Subcutaneous adipose tissue (tissue), 4 donors: ENCODE data around the gene ZNF175. TPM values are rescaled to one million over a fixed set of nuclear protein-coding genes. Genes with fewer than 3 reads are reported as not detected.

Experiments
- total RNA-seq, 4 donors: library from RNA; depleted of rRNA; stranded (reverse); fragments of >200 nt; gene quantifications; one replicate each; pipeline ENCODE4 v1.1.0, GENCODE V29; 2016
- TF ChIP-seq, protein P1 (sequence below): fragments of 450-650 bp; IDR thresholded peaks from one replicate; pipeline ENCODE4 v1.5.1; 2016; ENCODE audit warnings: low read depth, mild to moderate bottlenecking, control low read depth, antibody characterized with exemption, moderate library complexity

The ZNF175 gene
- total RNA-seq, result 10 to 100 TPM in 1 of 4 donors, 1 to 10 TPM in 3; 5.3 to 10.1 (median 7.1) TPM

DNA sequence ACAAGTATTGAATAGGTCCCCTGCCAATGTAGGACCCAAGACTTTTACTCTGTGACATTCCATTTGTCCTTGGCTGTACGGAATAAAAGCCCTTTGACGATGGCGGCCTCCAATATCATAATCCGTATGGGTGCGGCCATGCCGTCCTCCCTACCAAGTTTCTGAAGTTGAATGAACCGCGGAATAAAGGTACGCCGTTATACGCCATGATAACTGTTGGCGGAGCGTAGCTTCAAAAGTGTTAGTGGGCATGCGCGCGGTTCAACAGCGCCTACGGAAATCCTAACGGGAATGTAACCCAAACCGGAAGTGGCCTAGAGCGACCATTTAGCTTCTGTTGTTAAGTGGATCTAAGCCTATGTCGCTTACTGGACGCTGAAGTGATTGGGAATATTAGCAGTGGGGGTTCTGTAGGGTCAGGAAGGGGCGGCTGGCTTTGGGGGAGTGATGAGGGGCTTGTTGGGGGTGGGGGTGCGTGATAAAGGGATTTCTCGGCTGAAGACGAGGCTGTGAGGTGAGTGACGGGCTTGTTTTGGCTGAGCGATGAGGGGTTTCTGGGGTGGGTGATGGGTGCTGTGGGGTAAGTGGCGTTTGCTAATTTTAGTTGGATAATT, at the start of gene ZNF175:
ZNF175 (plus strand) TSS at position 322 of the 614 bp plus-strand sequence. CDS start 2,047 bp downstream, outside the sequence.
- TF ChIP-seq, protein P1, sequence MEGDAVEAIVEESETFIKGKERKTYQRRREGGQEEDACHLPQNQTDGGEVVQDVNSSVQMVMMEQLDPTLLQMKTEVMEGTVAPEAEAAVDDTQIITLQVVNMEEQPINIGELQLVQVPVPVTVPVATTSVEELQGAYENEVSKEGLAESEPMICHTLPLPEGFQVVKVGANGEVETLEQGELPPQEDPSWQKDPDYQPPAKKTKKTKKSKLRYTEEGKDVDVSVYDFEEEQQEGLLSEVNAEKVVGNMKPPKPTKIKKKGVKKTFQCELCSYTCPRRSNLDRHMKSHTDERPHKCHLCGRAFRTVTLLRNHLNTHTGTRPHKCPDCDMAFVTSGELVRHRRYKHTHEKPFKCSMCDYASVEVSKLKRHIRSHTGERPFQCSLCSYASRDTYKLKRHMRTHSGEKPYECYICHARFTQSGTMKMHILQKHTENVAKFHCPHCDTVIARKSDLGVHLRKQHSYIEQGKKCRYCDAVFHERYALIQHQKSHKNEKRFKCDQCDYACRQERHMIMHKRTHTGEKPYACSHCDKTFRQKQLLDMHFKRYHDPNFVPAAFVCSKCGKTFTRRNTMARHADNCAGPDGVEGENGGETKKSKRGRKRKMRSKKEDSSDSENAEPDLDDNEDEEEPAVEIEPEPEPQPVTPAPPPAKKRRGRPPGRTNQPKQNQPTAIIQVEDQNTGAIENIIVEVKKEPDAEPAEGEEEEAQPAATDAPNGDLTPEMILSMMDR, result no peak

GRCh38 chr19:51521357-51521756, 49.7 kb upstream of the ZNF175 start:
- TF ChIP-seq, protein P1, result no peak

- TF ChIP-seq, protein P1, result no peak
Measured at GRCh38 chr19:51521781-51522180, 49.3 kb upstream of the ZNF175 start.

DNA sequence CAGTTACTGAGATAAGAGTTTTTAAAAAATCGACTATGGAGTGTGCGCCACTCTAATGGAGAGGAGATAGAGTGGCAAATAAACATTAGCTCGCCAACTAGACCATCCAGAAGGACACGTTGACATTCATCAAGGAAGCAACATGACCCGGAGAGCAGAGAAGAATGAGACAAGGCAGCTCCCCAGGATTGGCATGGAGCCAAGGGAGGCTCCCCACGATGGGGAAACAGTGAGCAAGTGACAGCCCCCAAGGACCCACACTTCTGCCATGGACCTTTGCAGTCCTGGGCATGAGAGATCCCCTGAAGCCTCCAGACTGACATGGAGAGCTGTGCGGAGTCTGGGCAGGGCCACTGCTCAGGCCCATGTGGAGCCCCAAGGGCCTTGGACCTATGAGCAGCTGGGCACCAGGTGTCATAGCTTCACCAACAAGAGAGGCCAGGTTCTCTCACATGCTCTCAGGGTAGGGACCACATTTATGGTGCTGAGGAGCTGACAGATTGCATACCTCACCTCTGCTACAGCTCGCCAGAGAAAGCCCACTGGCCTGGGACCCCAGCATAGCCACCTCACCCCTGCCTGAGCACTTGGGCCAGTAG, 46.3 kb upstream of the ZNF175 start:
- TF ChIP-seq, protein P1, result no peak

- TF ChIP-seq, protein P1, result no peak
Measured at GRCh38 chr19:51525651-51526050, 45.4 kb upstream of the ZNF175 start.

- TF ChIP-seq, protein P1, result no peak
Measured at GRCh38 chr19:51529301-51529700, 41.8 kb upstream of the ZNF175 start.

- TF ChIP-seq, protein P1, result no peak
Measured at GRCh38 chr19:51530616-51531015, 40.5 kb upstream of the ZNF175 start.
